HepG2 (cell line): ENCODE measurements around the gene TM9SF3. TPM values are rescaled to one million over a fixed set of nuclear protein-coding genes. Genes with fewer than 3 reads are reported as not detected.

ENCODE experiments used
- AGO2 ChIP-seq: fragments of 200-400 bp; formaldehyde crosslinking; optimal IDR thresholded peaks from 2 replicates; pipeline ENCODE3; 2017; ENCODE audit warnings: mild to moderate bottlenecking, low read depth, low read length, moderate library complexity
- CSRNP1 ChIP-seq: sonication (generic); formaldehyde crosslinking; IDR thresholded peaks from 2 replicates; pipeline ENCODE4 v1.8.1; 2023; ENCODE audit warnings: mild to moderate bottlenecking, missing genetic modification reagents
- HMG20A ChIP-seq: IDR thresholded peaks from 2 replicates; pipeline ENCODE4 v1.6.1; 2016; ENCODE audit warnings: borderline replicate concordance
- KLF16 ChIP-seq, 2 experiments: sonication (generic) in 1 of 2; formaldehyde crosslinking in 1 of 2; IDR thresholded peaks; 2 replicates each; pipeline versions ENCODE4 v1.6.1 to v1.8.0; 2016 to 2023; ENCODE audit warnings: missing genetic modification reagents in 2 of 2, missing compliant biosample characterization in 1 of 2
- NR1H2 ChIP-seq: sonication (generic); formaldehyde crosslinking; IDR thresholded peaks from 2 replicates; pipeline ENCODE4 v1.8.1; 2022; ENCODE audit warnings: low read depth, missing genetic modification reagents, borderline replicate concordance
- PRDM15 ChIP-seq: sonication (generic); formaldehyde crosslinking; IDR thresholded peaks from 2 replicates; pipeline ENCODE4 v1.4.0; 2020; ENCODE audit warnings: missing genetic modification reagents
- RFX1 ChIP-seq: fragments of 450-650 bp; IDR thresholded peaks from 2 replicates; pipeline ENCODE4 v1.6.1; 2017
- SMAD1 ChIP-seq: sonication (generic); formaldehyde crosslinking; IDR thresholded peaks from 2 replicates; pipeline ENCODE4 v1.4.0; 2020; ENCODE audit warnings: missing genetic modification reagents, low read depth, mild to moderate bottlenecking, borderline replicate concordance
- ZNF136 ChIP-seq: sonication (generic); formaldehyde crosslinking; IDR thresholded peaks from 2 replicates; pipeline ENCODE4 v1.8.1; 2022; ENCODE audit warnings: low read depth, mild to moderate bottlenecking, moderate library complexity, missing genetic modification reagents
- ZNF496 ChIP-seq: sonication (generic); formaldehyde crosslinking; IDR thresholded peaks from 2 replicates; pipeline ENCODE4 v1.8.1; 2023; ENCODE audit warnings: mild to moderate bottlenecking, moderate library complexity, missing genetic modification reagents; ENCODE audit not compliant: insufficient replicate concordance
- ZNF501 ChIP-seq: sonication (generic); formaldehyde crosslinking; IDR thresholded peaks from 2 replicates; pipeline ENCODE4 v1.5.1; 2020; ENCODE audit warnings: mild to moderate bottlenecking, moderate library complexity, missing genetic modification reagents
- ZNF513 ChIP-seq: sonication (generic); formaldehyde crosslinking; conservative IDR thresholded peaks from 2 replicates; pipeline ENCODE4 v1.5.0; 2020; ENCODE audit warnings: missing genetic modification reagents
- ZNF543 ChIP-seq: sonication (generic); formaldehyde crosslinking; IDR thresholded peaks from 2 replicates; pipeline ENCODE4 v1.4.0; 2020; ENCODE audit warnings: mild to moderate bottlenecking, missing genetic modification reagents
- polyA plus RNA-seq, 8 experiments: library from polyadenylated mRNA; depleted of rRNA in 3 of 8; stranded (reverse) in 7 of 8; unstranded in 1 of 8; fragments of >200 nt; fragmentation: Illumina TruSeq in 4 of 8; extraction: Trizol in 4 of 8; gene quantifications; 2 replicates each; pipeline versions ENCODE4 v1.2.1 to v1.2.3, GENCODE V29; 2011 to 2016; ENCODE audit warnings: low read depth in 4 of 8, missing spikeins in 1 of 8, mixed read lengths in 1 of 8; ENCODE audit not compliant: insufficient read depth in 1 of 8
- total RNA-seq, 5 experiments: library from RNA; depleted of rRNA; stranded (reverse); fragments of >200 nt; fragmentation: Illumina TruSeq; extraction: Trizol; gene quantifications; 2 replicates each; pipeline ENCODE4 v1.2.3, GENCODE V29; 2016; ENCODE audit warnings: low read depth in 1 of 5

Gene TM9SF3
- total and polyA plus RNA-seq, 2 of the 13 experiments (the other 11 are each of a cell fraction or from before 2014, with no cell fraction given), result 43.8 to 120 TPM

- 0 out of 2 replicates have a peak, but pooled peaks have one; percentile 21 for TF ChIP-seq PRDM15 (CRISPR knock-in tag)
- TF ChIP-seq CSRNP1 (CRISPR knock-in tag), result peak; percentile 84
- TF ChIP-seq KLF16 (CRISPR knock-in tag; IDR thresholded peaks at IDR 0.05), result 0 out of 4 replicates have a peak, but pooled peaks have one; percentile 27 to 29
- TF ChIP-seq RFX1, result no peak
- no peak for TF ChIP-seq ZNF136 (CRISPR knock-in tag)
- peak; percentile 85 for TF ChIP-seq AGO2
- 0 out of 2 replicates have a peak, but pooled peaks have one; percentile 17 for TF ChIP-seq HMG20A (CRISPR knock-in tag)
- TF ChIP-seq SMAD1 (CRISPR knock-in tag), result no peak
- no peak for TF ChIP-seq NR1H2 (CRISPR knock-in tag)
- no peak for TF ChIP-seq ZNF513 (CRISPR knock-in tag)
- TF ChIP-seq ZNF496, result no peak
- peak; percentile 75 for TF ChIP-seq ZNF501 (CRISPR knock-in tag)
- TF ChIP-seq ZNF543, result peak; percentile 66; the same call in 1 of the 2 replicates
Observed at GRCh38 chr10:96513698-96514561, 72.9 kb downstream of the TM9SF3 start, which contains the start of gene TLL2 (continued).
